ENCODE results near the gene STRAP. TPM values are rescaled to one million over a fixed set of nuclear protein-coding genes. Genes with fewer than 3 reads are reported as not detected.

The STRAP gene
- total and polyA plus RNA-seq, 2 donors (not counting 3 experiments of a cell fraction or from before 2014, with no cell fraction given), result 76.9 to 138 TPM

DNA sequence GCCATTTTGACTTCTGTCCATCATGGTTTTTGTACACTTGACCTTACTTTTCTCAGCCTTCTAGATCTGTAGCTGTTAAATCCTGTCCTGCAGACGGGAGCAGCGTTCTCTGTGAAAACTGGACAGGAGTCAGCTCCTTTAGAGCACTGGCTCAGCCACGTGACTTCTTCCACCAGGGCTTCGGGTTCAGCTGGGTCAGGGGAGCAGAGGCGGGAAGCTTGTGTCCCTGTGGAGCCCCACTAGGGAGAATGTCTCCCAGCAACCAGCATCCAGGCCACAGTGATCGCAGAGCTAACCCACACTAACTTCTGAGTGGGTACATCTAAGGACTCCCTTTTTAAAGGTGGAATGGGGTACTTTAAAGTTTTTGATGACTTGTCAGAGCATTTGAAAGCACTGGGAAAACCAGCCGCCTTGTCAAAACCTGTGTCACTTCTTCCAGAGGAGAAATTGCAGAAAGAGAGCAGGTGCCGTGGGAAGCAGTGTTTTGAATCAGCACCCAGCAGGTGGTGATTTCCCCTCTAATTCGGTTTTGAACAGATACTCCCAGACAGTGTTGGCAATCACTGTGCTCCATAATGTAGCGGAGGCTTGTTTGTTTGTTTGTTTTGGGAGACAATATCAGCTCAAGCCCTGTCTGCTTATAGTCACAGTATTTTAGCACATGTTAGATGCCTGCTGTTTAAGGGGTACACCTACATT lies 46.8 kb downstream of the STRAP start:
- Histone ChIP-seq H3K9me3 (replicated peaks; ENCODE audit: control insufficient read depth, insufficient read depth, low read length) (no peaks in the 10 kb centered on the region), H3K36me3 (ENCODE audit: control insufficient read depth in 2 of 2, extremely low read depth in 1 of 2, insufficient read depth in 2 of 2, low read length in 2 of 2) (no peaks in the 10 kb centered on the region), H3K4me2 (ENCODE audit: insufficient read depth, low read length) (peak overlapping the region; percentile 24), H3K4me1 (ENCODE audit: control insufficient read depth, extremely low read depth, insufficient read depth, low read length) (peaks cover 15% of the 10 kb centered on the region), H2AFZ (ENCODE audit: low read depth, low read length) (no peak overlapping the region), H3K79me2 (ENCODE audit: control insufficient read depth, insufficient read depth, low read length) (peaks cover 29% of the 10 kb centered on the region), H3K27ac (ENCODE audit: insufficient read depth, low read depth, low read length) (peak overlapping the region; percentile 54), H3K27me3 (ENCODE audit: control insufficient read depth in 2 of 2, insufficient read depth in 2 of 2, low read length in 2 of 2) (no peaks in the 10 kb centered on the region), H4K20me1 (replicated peaks; ENCODE audit: control insufficient read depth, extremely low read depth, insufficient read depth, low read length) (no peaks in the 10 kb centered on the region), H3K4me3 (replicated peaks in 1 of 3; ENCODE audit: insufficient read depth in 1 of 3, low read depth in 1 of 3, low read length in 3 of 3) (no peak overlapping the region), H3K9ac (replicated peaks; ENCODE audit: extremely low read depth, insufficient read depth, low read length) (no peak overlapping the region), H3K9me1 (replicated peaks; ENCODE audit: control insufficient read depth, extremely low read depth, insufficient read depth, low read length) (no peaks in the 10 kb centered on the region)
- no peak for FAIRE-seq
- BruUV-seq (replicated peaks), result TSS peak; percentile 85
- dilution Hi-C loops (cut with MboI; ENCODE audit: extremely low pct_ligation_motif_present, low sequenced_read_pairs), result no loop called here
- ChIA-PET POLR2A (no interaction called here), CTCF (interaction anchor here (0.8 to 1.6 kb wide), 4 partner anchors 9 to 344 kb away, joined by 3 to 5 read pairs (median 4); no protein-coding TSS in a partner anchor)
- no peak for DNase-seq (ENCODE audit: low read depth, low spot score)
- TF ChIP-seq JUN (IDR thresholded peaks at IDR 0.05; ENCODE audit: borderline replicate concordance, insufficient read depth, insufficient read length, low read depth) (no peak), MYC (IDR thresholded peaks at IDR 0.05; ENCODE audit: low read depth, low read length) (no peak), MAX (IDR thresholded peaks at IDR 0.05; ENCODE audit: insufficient read depth, insufficient read length) (no peak), GATA2 (IDR thresholded peaks at IDR 0.05; ENCODE audit: insufficient read depth, insufficient read length, low read depth, low read length) (no peak)
- intact Hi-C loops (cut with micrococcal nuclease), result loop anchor here (1.0 kb wide), 1 partner anchor 49 kb away; no protein-coding TSS in a partner anchor

DNA sequence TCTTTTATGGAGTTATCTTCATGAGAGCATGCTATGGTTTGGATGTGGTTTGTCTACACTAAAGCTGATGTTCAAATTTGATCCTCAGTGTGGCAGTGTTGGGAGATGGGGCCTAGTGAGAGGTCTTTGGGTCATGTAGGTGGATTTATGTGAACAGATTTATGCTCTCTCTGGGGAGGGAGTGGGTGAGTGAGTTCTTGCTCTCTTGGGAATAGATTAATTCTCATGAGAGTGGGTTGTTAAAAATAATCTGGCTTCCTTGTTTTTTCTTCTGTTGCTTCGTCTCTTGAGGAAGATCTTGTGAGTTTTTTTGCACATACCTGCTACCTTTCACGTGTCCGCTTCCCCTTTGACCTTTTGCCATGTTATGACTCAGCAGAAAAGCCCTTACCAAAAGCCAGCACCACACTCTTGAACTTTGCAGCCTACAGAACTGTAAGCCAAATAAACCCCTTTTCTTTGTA lies 49.4 kb downstream of the STRAP start:
- no peaks in the 10 kb centered on the region for H4K20me1 ChIP-seq (replicated peaks; ENCODE audit: control insufficient read depth, extremely low read depth, insufficient read depth, low read length)
- H3K4me1 ChIP-seq (ENCODE audit: control insufficient read depth, extremely low read depth, insufficient read depth, low read length), result peaks cover 15% of the 10 kb centered on the region
- BruUV-seq (replicated peaks), result no TSS peak
- H3K27ac ChIP-seq (ENCODE audit: insufficient read depth, low read depth, low read length), result no peak overlapping the region
- H3K9me3 ChIP-seq (replicated peaks; ENCODE audit: control insufficient read depth, insufficient read depth, low read length), result no peaks in the 10 kb centered on the region
- no peak for DNase-seq (ENCODE audit: low read depth, low spot score)
- H3K9ac ChIP-seq (replicated peaks; ENCODE audit: extremely low read depth, insufficient read depth, low read length), result no peak overlapping the region
- TF ChIP-seq, protein P1, sequence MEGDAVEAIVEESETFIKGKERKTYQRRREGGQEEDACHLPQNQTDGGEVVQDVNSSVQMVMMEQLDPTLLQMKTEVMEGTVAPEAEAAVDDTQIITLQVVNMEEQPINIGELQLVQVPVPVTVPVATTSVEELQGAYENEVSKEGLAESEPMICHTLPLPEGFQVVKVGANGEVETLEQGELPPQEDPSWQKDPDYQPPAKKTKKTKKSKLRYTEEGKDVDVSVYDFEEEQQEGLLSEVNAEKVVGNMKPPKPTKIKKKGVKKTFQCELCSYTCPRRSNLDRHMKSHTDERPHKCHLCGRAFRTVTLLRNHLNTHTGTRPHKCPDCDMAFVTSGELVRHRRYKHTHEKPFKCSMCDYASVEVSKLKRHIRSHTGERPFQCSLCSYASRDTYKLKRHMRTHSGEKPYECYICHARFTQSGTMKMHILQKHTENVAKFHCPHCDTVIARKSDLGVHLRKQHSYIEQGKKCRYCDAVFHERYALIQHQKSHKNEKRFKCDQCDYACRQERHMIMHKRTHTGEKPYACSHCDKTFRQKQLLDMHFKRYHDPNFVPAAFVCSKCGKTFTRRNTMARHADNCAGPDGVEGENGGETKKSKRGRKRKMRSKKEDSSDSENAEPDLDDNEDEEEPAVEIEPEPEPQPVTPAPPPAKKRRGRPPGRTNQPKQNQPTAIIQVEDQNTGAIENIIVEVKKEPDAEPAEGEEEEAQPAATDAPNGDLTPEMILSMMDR (IDR thresholded peaks at IDR 0.05; ENCODE audit: extremely low read depth in 1 of 2, insufficient read depth in 1 of 2, low read depth in 1 of 2, low read length in 2 of 2), result no peak
- TF ChIP-seq FOS (IDR thresholded peaks at IDR 0.05; ENCODE audit: borderline replicate concordance, insufficient read depth, low read length), result no peak
- no peak for TF ChIP-seq EZH2 (IDR thresholded peaks at IDR 0.05; ENCODE audit: borderline replicate concordance, low read depth, low read length, severe bottlenecking)
- no peak for TF ChIP-seq GATA2 (IDR thresholded peaks at IDR 0.05; ENCODE audit: insufficient read depth, insufficient read length, low read depth, low read length)
- TF ChIP-seq MYC (IDR thresholded peaks at IDR 0.05; ENCODE audit: low read depth, low read length), result no peak
- no peak for TF ChIP-seq POLR2AphosphoS5 (IDR thresholded peaks at IDR 0.05; ENCODE audit: insufficient read depth, low read depth, low read length)
- TF ChIP-seq MAX (IDR thresholded peaks at IDR 0.05; ENCODE audit: insufficient read depth, insufficient read length), result no peak
- TF ChIP-seq POLR2A (IDR thresholded peaks at IDR 0.05; ENCODE audit: low read depth, low read length), result no peak
- no peak for TF ChIP-seq JUN (IDR thresholded peaks at IDR 0.05; ENCODE audit: borderline replicate concordance, insufficient read depth, insufficient read length, low read depth)
- peaks cover 30% of the 10 kb centered on the region for H3K79me2 ChIP-seq (ENCODE audit: control insufficient read depth, insufficient read depth, low read length)
- no peak overlapping the region for H3K4me2 ChIP-seq (ENCODE audit: insufficient read depth, low read length)
- intact Hi-C loops (cut with micrococcal nuclease), result no loop called here
- H3K36me3 ChIP-seq (ENCODE audit: control insufficient read depth in 2 of 2, extremely low read depth in 1 of 2, insufficient read depth in 2 of 2, low read length in 2 of 2), result no peaks in the 10 kb centered on the region
- FAIRE-seq, result no peak
- H3K9me1 ChIP-seq (replicated peaks; ENCODE audit: control insufficient read depth, extremely low read depth, insufficient read depth, low read length), result no peaks in the 10 kb centered on the region
- no peak overlapping the region for H3K4me3 ChIP-seq (replicated peaks in 1 of 3; ENCODE audit: insufficient read depth in 1 of 3, low read depth in 1 of 3, low read length in 3 of 3)
- dilution Hi-C loops (cut with MboI; ENCODE audit: extremely low pct_ligation_motif_present, low sequenced_read_pairs), result no loop called here
- H2AFZ ChIP-seq (ENCODE audit: low read depth, low read length), result no peak overlapping the region
- POLR2A ChIA-PET, result no interaction called here
- no peaks in the 10 kb centered on the region for H3K27me3 ChIP-seq (ENCODE audit: control insufficient read depth in 2 of 2, insufficient read depth in 2 of 2, low read length in 2 of 2)
- CTCF ChIA-PET, result no interaction called here

All from endothelial cell of umbilical vein (primary cell).